ENCODE measurements around the gene PCAT6.
"Not testable (repeated sequence)": the region's sequence is repeated elsewhere in the genome, so short reads cannot be mapped to it uniquely, and the experiment has no call there.

PCAT6 gene

GRCh38 chr1:202810615-202811295, at the start of gene PCAT6:
Gene PCAT6, plus strand, starts transcription at chr1:202810954.
- peaks cover 21% of the 10 kb centered on the region for H3K27me3 Mint-ChIP-seq
- no peaks in the 10 kb centered on the region for H3K9me3 Mint-ChIP-seq
- peak within 1 kb of the TSS; percentile 80 to 86 for H3K27ac Mint-ChIP-seq
- peaks cover 43% of the 10 kb centered on the region for H3K4me1 Mint-ChIP-seq
- ATAC-seq (peak; percentile 83), DNase-seq (peak; percentile 82 to 87)
- H3K4me3 Mint-ChIP-seq: peak within 1 kb of the TSS; percentile 80 to 88

- no peak overlapping the region for H3K27ac Mint-ChIP-seq
- H3K4me3 Mint-ChIP-seq: no peak overlapping the region
- H3K4me1 Mint-ChIP-seq: no peaks in the 10 kb centered on the region
- DNase-seq (no peak), ATAC-seq (no peak)
- no peaks in the 10 kb centered on the region for H3K9me3 Mint-ChIP-seq
- H3K27me3 Mint-ChIP-seq: no peaks in the 10 kb centered on the region
Observed at GRCh38 chr1:202762019-202762418, 48.7 kb upstream of the PCAT6 start.

GRCh38 chr1:202765721-202766120, 45.0 kb upstream of the PCAT6 start:
- Mint-ChIP-seq H3K4me3 (no peak overlapping the region), H3K27ac (no peak overlapping the region), H3K9me3 (no peaks in the 10 kb centered on the region), H3K4me1 (no peaks in the 10 kb centered on the region), H3K27me3 (no peaks in the 10 kb centered on the region)
- ATAC-seq (no peak), DNase-seq (no peak)

- ATAC-seq: no peak
- Mint-ChIP-seq H3K9me3 (no peaks in the 10 kb centered on the region), H3K4me3 (no peak overlapping the region)
Observed at GRCh38 chr1:202770135-202770534, 40.6 kb upstream of the PCAT6 start.

GRCh38 chr1:202781180-202781579, 29.6 kb upstream of the PCAT6 start:
- Mint-ChIP-seq H3K4me3 (no peak overlapping the region), H3K27ac (no peak overlapping the region), H3K9me3 (no peaks in the 10 kb centered on the region), H3K4me1 (peaks cover 16% of the 10 kb centered on the region), H3K27me3 (no peaks in the 10 kb centered on the region)
- DNase-seq (no peak), ATAC-seq (no peak)

More at GRCh38 chr1:202770135-202770534, 40.6 kb upstream of the PCAT6 start:
- H3K27me3 Mint-ChIP-seq: no peaks in the 10 kb centered on the region
- DNase-seq: no peak
- peak overlapping the region in 1 of 2 donors; percentile 62 for H3K27ac Mint-ChIP-seq
- no peaks in the 10 kb centered on the region for H3K4me1 Mint-ChIP-seq

GRCh38 chr1:202786804-202787203, 23.9 kb upstream of the PCAT6 start:
- no peak for DNase-seq
- H3K4me3 Mint-ChIP-seq: no peak overlapping the region
- peaks cover 0 to 5% of the 10 kb centered on the region in 2 donors for H3K9me3 Mint-ChIP-seq
- no peaks in the 10 kb centered on the region for H3K27me3 Mint-ChIP-seq
- H3K4me1 Mint-ChIP-seq: peaks cover 24% of the 10 kb centered on the region
- no peak overlapping the region for H3K27ac Mint-ChIP-seq
- ATAC-seq: no peak

- peaks cover 0 to 5% of the 10 kb centered on the region in 2 donors for H3K9me3 Mint-ChIP-seq
- no peak for DNase-seq
- no peak for ATAC-seq
- H3K4me3 Mint-ChIP-seq: no peak overlapping the region
- H3K27me3 Mint-ChIP-seq: no peaks in the 10 kb centered on the region
- no peak overlapping the region for H3K27ac Mint-ChIP-seq
- H3K4me1 Mint-ChIP-seq: peaks cover 8% of the 10 kb centered on the region
Observed at GRCh38 chr1:202788800-202789199, 22.0 kb upstream of the PCAT6 start.

- H3K4me1 Mint-ChIP-seq: peaks cover 17% of the 10 kb centered on the region
- H3K27me3 Mint-ChIP-seq: no peaks in the 10 kb centered on the region
- ATAC-seq: no peak
- H3K4me3 Mint-ChIP-seq: no peak overlapping the region
- no peak overlapping the region for H3K27ac Mint-ChIP-seq
- DNase-seq: no peak
- peaks cover 0 to 5% of the 10 kb centered on the region in 2 donors for H3K9me3 Mint-ChIP-seq
Observed at GRCh38 chr1:202791077-202791747, 19.5 kb upstream of the PCAT6 start.

- H3K9me3 Mint-ChIP-seq: no peaks in the 10 kb centered on the region
- ATAC-seq: no peak
- DNase-seq: no peak
- H3K27me3 Mint-ChIP-seq: no peaks in the 10 kb centered on the region
- peaks cover 43% of the 10 kb centered on the region for H3K4me1 Mint-ChIP-seq
- H3K4me3 Mint-ChIP-seq: no peak overlapping the region
- H3K27ac Mint-ChIP-seq: no peak overlapping the region
Observed at GRCh38 chr1:202794051-202794740, 16.6 kb upstream of the PCAT6 start.

- H3K27ac Mint-ChIP-seq, H3K4me3 Mint-ChIP-seq, H3K9me3 Mint-ChIP-seq, DNase-seq, ATAC-seq, H3K27me3 Mint-ChIP-seq: not testable (repeated sequence)
- peaks cover 39% of the 10 kb centered on the region for H3K4me1 Mint-ChIP-seq
Observed at GRCh38 chr1:202794931-202795330, 15.8 kb upstream of the PCAT6 start.

GRCh38 chr1:202796670-202797069, 14.1 kb upstream of the PCAT6 start:
- Mint-ChIP-seq H3K27ac (no peak overlapping the region), H3K9me3 (no peaks in the 10 kb centered on the region), H3K27me3 (no peaks in the 10 kb centered on the region), H3K4me3 (no peak overlapping the region), H3K4me1 (peaks cover 53% of the 10 kb centered on the region)
- no peak for DNase-seq
- ATAC-seq: no peak

- H3K27ac Mint-ChIP-seq: no peak overlapping the region
- no peak for ATAC-seq
Observed at GRCh38 chr1:202798260-202798659, 12.5 kb upstream of the PCAT6 start.

GRCh38 chr1:202798792-202799331, 11.9 kb upstream of the PCAT6 start:
- H3K27me3 Mint-ChIP-seq: no peaks in the 10 kb centered on the region
- H3K4me3 Mint-ChIP-seq: no peak overlapping the region
- no peak overlapping the region for H3K27ac Mint-ChIP-seq
- ATAC-seq: no peak
- no peaks in the 10 kb centered on the region for H3K9me3 Mint-ChIP-seq
- DNase-seq: no peak
- peaks cover 75% of the 10 kb centered on the region for H3K4me1 Mint-ChIP-seq

More at GRCh38 chr1:202798260-202798659, 12.5 kb upstream of the PCAT6 start:
- no peak overlapping the region for H3K4me3 Mint-ChIP-seq
- H3K9me3 Mint-ChIP-seq: no peaks in the 10 kb centered on the region
- peaks cover 69% of the 10 kb centered on the region for H3K4me1 Mint-ChIP-seq
- no peak for DNase-seq
- no peaks in the 10 kb centered on the region for H3K27me3 Mint-ChIP-seq

GRCh38 chr1:202800742-202801141, 10.0 kb upstream of the PCAT6 start:
- Mint-ChIP-seq H3K9me3 (no peaks in the 10 kb centered on the region), H3K4me1 (peaks cover 85% of the 10 kb centered on the region), H3K27ac (no peak overlapping the region), H3K4me3 (no peak overlapping the region), H3K27me3 (no peaks in the 10 kb centered on the region)
- ATAC-seq (no peak), DNase-seq (no peak)

- DNase-seq: no peak
- Mint-ChIP-seq H3K27me3 (no peaks in the 10 kb centered on the region), H3K9me3 (no peaks in the 10 kb centered on the region), H3K4me1 (peaks cover 86% of the 10 kb centered on the region), H3K27ac (no peak overlapping the region), H3K4me3 (no peak overlapping the region)
- no peak for ATAC-seq
Observed at GRCh38 chr1:202801175-202801574, 9.6 kb upstream of the PCAT6 start.

GRCh38 chr1:202802034-202802433, 8.7 kb upstream of the PCAT6 start:
- no peaks in the 10 kb centered on the region for H3K27me3 Mint-ChIP-seq
- no peaks in the 10 kb centered on the region for H3K9me3 Mint-ChIP-seq
- H3K4me3 Mint-ChIP-seq: peak overlapping the region; percentile 39 to 74
- H3K27ac Mint-ChIP-seq: no peak overlapping the region
- peak; percentile 27 for ATAC-seq
- H3K4me1 Mint-ChIP-seq: peaks cover 80% of the 10 kb centered on the region
- no peak for DNase-seq

Measured in stimulated activated naive CD8-positive, alpha-beta T cell treated with anti-CD3 and anti-CD28 coated beads, Interleukin-15, amount 100 ng/mL, for 72 hours (primary cell).